GM18517 (cell line): ENCODE results near the gene DAB1.

Experiments
- ATAC-seq: cut with Tn5 transposase; IDR thresholded peaks from one replicate; pipeline ENCODE4 v1.9.1; 2021; ENCODE audit warnings: mild to moderate bottlenecking, moderate library complexity; ENCODE audit not compliant: unreplicated experiment

Gene DAB1

DNA sequence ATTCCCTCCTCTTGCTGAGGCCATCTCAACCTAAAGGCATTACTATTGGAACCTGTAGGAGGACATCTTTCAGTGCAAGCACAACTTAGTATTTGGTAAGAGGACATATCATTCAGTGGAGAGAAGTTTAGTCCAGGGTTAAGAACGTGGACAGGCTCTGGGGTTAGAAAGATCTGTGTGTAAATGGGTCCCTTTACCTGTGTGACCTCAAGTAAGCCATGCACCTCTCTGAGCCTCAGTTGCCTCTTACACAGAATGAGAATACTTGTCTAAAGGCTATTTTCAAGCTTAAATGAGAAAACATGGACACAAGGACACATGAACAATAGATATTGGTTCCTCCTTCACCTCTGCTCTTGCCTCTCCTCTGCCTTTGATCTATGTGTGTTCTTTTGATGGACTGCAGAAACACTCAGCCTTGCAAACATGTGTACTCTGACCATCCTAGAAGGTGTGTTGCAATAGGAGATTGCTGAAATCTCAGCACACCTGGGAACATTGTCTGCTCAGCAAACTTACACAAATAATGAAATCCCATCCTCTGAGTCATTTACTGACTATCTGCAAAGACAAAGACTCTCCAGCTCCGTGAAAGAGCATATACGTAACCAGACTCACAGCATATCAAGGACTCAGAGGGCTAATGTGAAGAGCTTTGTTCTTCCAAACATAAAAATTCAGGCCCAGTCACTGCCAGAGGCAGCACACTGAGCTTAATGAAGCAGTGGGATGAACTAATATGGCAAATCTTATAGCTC, 143.8 kb downstream of the DAB1 start:
- ATAC-seq = no peak

DNA sequence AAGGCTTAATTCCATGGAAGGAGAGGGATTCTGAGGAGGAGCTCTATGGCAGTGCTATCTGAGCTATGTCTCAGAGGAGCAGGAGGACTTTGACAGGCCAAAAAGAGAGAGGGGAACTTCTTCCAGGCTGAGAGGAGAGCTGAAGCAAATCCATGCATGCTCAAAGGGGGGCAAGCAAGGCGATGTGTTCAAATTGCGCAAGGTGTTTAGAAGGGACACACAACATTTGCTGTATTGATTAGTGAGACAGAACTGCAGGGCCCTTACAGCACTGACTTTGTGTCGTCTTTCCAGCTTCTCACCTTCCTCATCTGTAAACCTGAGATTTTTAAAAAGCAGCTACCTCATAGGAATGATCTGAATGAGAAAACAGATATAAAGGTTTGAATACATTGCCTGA, 145.3 kb downstream of the DAB1 start:
- ATAC-seq = no peak

DNA sequence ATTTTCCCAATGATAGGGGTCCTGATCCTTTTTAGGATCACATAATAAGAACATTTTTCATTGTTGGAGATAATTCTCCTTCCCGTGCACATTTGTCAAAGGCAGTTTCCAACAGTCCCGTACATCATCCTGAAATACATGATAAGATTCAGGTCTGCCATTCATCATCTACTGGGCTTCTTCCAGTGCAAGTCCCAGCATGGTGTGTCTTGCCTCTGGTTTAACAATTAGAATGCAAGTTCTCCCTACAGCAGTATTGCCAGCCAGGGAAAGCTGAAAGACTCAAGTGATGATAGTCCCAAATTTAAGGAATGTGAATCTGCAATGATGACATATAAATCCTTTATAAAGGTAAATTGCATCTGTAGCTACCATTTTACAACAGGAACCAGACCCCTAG, 146.2 kb downstream of the DAB1 start:
- no peak for ATAC-seq

DNA sequence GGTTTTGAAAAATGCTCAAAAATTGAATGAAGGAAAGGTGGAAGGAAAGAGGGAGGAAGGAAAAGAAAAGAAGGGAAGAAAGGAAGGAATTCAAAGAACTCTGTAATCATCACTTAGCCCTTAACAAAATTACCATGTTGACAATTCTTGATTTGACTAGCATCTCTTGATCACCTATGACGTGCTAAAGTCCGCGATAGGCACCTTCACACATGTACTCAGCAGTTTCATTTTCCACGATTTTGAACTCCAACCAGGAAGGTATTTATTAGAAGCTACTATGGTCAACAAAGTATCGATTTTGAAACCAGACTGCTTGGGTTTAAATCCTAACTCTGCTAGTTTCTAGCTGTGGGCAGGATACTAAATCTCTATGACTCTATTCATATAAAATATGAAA, 146.9 kb downstream of the DAB1 start:
- ATAC-seq = no peak

DNA sequence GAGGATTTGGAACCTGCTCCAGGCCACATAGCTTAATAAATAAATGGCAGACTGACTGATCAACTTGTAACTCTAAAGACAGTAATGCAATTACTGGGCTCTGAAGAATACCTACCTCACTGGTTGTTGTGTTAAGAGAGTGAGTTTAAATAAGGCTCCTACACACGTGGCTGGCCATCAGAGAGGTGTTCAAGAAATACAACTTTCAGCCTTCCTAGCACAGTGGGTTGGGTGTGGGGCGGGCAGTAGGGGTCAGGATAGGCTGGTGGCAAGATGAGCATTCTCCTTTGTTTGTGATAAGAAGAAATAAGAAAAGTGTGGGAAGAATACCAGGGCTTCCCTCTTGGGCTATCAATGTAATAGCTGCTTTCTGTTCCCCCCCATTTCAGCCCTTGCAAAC, 151.3 kb downstream of the DAB1 start:
- ATAC-seq = no peak

DNA sequence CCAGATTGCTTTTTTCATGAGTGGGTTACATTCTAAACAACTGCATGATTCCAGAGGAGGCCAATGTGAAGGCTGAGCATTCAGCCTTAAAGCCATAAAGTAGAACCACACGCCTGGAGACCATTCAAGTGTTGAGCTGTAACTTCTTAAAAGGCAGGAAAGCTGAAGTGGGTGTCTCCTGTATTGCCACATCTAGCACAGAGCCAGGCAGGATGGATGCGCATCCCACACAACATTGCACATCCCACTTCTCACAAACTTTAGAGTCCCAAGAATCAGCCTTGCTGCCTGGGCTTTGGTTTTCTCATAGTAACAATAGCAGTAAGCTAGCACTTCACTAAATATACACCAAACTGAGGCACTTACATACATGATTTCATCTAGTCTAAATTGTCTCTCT, 151.7 kb downstream of the DAB1 start:
- no peak for ATAC-seq

DNA sequence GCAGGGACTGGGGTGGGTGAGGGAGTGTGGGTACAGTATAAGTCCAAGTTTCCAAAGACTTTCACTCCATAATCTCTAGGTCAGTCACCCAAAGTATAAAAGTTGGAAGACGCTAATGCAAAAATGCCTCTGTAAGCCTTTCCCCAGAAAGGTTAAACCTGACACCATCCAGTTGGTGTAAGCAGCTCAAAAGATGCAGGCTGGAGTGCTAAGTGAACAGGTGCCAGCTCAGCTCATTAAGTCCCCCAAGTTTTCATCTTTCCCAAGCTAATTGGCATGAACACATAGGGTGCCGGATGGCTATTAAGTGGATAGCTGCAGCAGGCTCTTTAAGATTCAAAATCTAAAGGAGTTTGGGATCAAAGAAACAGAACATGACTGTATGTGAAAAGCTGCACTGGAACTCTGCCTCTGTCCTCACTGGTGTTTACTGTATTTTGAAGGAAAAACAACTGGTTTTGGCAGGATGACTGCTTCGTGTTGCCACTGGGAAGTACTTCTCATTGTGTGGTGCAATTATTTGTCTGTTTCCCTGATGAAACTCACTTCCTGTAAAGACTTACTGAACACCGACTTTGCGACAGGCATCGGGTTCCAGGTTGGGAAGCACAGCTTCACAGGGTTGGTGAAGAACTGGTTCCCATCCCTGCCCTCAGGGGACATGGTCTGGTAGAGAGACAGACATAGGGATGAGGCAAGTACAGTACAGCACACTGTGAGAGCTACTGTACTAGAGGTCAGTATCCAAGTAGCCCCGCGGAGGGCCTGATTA, 152.7 kb downstream of the DAB1 start:
- no peak for ATAC-seq

DNA sequence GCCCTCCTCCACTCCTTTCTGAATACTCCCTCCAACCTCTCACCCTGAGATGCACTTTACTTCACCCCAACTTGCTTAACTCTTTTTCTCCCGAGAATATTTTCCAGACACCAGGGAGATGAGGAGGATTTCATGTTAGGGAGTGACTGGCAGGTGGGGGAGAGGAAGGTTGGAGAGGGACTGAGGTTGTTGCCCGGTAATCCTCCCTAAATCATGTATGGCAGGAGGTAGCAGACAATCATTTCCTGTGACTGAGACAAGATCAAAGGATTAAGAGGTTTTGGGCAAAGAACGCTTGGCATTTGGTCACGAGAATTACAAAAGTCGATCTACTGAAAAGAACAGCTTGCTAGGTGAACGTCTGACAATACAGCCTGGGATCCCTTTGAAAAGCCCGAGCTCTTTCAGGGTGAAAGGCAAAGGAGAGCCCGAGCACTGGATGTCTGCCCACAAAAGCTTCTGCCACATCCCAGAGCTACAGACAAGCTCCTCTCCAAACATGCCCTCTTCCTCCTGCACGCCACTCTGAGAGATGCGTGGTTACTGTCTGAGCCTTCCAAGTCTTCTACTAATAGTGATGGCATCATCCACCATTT, 154.1 kb downstream of the DAB1 start:
- ATAC-seq = no peak

DNA sequence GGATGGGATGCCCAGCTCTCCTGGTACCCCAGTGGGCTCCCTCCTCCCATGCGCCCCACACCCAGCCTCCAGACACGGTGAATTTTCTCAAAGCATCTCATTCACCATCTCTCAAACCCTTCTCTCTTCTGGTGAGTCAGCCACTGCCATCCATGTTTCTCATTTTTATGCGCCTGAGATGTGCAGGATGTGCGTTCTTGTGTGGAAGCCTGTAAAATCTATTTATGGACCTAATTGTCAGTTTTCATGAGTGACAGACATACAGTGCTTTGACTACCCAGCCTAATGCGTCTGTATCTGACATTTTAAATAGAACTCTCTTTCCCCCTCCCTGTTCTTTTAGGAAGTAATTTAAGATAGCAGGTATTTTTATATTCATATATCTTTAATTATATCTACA, 158.8 kb downstream of the DAB1 start:
- ATAC-seq = no peak

DNA sequence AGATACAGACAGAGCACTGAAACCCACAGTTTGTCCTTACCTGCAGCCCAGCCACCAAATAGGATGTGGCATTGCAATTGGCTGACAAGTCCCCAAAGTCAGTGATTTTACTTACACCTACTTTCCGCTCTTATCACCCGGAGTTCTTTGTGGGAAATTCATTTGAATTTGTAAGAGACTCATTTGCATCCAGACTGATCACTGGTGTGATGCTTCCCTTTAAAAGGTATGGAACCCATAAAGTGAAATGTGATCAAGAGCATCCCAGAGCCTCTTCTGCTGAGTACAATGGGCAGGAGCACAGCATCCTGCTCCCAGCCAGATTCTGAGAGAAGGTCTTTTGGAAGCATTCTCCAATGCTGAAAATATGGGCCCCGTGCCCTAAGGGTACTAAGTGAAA, 161.4 kb downstream of the DAB1 start:
- ATAC-seq = no peak

DNA sequence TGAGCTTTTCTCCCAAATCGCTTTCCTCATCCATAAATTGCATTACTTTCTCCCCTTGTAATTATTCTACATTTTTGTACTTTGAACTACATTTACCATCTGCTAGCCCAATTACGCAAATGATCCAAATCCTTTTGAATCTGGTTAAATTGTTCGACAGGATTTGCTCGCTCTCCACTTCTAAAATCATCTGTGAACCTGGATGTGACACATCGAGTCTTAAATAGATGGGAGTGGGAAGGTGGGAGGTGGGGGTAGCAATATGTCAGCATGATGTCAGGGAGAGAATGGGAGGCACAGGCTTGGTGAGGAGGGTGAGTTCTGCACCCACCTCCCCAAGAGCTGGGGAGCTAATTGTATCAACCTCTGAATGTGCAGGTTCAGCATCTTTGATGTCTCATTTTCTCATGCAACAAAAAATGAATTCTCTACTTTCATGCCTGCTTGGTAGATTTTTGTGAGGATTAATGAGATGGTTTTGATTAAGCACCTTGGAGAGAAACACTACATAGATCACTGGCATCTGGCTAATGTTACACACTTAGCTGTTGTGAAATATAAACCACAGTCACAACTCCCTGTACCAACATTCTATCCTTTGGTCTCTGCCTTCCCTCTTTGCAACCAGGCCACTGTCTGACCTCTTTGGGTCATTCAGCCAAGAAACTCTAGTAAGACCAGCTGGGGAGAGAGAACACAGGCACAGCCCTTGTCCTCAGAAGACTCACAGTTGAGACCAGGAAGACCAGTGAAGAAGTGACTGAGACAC, 165.1 kb downstream of the DAB1 start:
- no peak for ATAC-seq

DNA sequence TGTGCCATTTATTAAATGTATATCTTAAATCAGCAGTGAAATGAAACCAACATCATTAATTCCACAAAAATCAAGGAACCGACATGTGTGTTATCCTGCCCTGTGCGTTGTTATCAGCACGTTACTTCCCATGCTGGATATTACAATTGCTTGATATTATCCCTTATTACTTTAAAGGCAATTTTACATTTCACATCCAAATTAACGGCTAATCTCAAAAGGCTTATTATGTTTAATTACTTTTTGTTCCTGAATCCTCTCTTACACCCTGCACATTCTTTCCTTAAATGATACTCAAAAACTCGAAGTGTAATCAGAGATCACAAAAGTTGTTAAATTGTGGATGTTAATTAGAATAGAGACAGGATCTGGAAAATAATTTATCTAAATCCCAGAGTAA, 167.9 kb downstream of the DAB1 start:
- no peak for ATAC-seq

DNA sequence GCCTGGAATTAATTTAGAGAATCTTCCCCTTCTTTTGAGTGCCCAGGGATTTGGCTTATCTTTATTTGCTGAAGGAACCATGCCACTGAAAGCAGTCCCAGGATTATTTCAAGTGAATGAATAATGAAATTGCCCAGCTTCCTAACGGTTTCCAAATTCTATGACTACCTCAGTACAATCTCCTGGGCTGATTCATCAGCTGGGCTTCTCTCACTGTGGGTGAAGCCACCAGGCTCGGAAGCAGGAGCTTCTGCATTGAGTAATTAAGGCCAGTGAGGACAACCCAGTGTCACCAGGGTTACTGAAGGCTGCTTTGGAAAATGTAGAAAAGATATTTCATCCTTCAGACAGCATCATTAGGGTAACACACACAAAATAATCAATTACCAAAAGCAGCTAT, 169.8 kb downstream of the DAB1 start:
- ATAC-seq = no peak

DNA sequence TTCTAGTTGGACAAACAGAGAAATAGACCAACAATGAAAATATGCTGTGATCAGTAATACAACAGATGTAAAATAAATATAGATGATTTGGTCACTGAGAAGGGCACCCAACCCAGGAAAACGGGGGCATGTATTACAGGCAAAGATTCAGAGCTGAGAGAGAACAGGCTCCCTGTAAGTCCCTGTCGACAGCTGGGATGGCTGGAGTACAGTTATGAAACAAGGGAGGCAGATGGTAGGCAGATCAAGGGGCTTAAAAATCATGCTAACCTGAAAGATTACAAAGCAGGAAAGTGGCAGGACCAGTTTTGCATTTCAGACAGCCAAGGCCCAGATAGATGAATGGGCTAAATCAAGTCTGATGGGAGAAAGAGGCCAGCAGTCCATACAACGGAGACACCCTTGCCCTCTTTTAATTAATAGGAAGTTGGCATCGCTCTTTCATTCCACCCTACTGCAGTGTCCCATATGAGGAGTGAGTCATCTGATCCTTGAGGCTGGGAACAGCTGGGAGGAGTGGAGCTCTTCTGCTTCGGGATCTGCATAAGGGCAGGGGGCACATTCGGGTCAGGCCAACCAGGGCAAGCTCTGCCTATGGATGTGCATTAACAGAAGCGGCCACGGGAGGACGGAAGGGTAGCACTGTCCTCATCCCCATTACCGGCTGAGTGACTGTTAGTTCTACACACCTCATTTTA, 171.1 kb downstream of the DAB1 start:
- no peak for ATAC-seq

DNA sequence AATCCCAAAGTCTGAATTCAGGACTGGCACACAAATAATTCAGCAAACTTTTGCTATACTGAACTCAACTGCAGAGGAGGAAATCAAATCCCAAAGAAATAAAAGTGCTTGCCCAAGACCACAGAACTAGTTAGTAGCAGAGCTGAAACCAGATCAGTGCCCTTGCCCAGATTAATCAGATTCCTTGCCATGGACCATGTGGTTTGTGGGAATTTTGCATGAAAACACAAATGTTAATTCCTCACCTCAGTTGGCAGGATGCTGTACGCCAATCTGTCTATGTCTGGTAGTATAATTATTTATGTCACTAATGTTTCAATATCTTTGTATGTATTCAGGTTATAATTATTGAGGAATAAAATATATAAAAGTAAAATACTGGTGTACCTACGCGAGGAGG, 173.8 kb downstream of the DAB1 start:
- ATAC-seq = no peak

DNA sequence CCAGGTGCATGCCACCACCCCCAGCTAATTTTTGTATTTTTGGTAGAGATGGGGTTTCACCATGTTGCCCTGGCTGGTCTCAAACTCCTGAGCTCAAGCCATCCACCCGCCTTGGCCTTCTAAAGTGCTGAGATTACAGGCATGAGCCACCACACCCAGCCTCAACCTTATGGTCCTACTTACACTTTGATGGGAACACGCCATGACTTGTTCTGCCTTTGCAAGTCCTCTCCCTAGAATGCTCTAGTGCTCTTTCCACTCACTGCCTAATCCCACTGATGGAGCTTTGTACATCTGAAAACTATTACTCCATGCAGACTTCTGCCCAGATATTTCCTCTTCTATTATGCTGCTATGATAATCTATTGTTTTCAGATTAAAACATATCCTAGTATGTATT, 174.3 kb downstream of the DAB1 start:
- ATAC-seq = no peak

DNA sequence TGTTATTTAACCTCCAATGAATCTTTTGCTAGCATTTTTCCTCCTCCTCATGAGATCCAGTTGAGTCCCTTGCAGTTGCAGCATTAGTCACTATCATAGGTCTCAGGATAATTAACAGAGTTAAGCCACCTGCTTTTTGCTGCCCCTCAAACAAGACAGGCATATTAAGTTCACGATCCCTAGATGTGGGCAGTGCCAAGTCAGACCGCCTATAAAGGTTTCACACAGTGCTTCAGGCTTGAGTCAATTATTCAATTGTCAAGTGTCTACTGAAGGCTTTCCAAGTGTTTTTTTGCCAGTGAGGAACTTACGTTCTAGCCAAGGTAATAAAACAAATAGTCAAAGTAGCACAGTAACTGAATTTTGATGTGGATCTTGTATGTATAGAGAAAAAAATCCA, 175.0 kb downstream of the DAB1 start:
- no peak for ATAC-seq

DNA sequence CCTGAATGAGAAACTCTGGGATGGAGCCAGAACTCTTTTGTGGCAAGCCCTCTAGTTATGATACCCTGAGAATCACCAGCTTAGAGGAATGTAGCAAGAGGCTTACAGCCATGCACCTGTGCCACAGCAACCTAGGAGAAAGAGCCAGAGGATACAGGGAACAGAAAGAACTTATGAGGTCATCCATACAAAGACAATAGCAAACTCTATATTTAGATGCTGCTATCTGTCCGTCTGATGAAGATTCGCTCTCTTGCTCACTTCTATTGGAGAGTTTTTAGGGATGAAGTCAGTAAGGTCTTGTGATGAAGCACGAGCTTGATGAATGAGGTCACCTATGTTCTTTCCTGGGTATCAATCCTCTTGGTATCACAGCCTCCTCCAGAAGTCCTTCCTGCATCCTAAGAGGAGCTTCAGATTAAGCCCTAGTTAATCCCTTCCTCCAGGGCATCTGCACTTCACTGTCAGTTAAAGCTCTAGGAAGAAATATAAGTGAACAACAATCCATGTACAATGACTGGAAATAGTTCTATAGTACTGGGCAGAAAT, 185.6 kb downstream of the DAB1 start:
- no peak for ATAC-seq

DNA sequence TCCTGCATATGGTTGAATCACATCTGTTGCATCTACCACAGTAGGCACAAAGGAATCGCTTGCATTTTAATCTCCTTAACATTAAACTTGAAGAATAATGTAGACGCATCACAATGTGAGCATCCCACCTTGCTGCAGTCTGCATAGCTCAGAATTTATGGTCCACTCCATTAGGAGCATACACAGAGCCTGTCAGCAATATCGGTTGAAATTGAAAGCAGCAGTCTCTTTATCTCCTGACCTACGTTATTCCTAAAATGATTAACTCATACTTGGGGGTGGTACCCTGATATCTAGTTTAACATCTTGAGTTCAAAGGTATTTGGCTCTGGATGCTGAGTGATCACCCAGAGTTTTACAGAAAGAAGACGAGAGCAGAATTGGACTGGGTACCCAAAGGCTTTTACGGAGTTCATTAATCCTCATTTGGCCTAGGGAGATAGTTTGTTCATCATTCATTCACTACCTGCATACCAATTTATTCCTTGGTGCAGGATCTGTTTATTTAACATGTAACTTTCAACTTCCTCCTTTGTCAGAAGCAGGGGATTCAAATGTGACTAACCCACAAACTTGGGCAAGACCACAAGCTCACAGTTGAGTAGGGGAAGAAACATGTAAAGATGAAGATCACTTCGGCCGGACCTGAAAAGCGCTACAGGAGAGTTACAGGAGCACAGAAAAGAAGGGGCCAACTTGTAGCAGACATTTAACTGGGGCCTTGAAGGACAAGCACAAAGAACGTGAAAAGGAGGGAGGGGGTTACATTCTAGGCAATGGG, 187.9 kb downstream of the DAB1 start:
- no peak for ATAC-seq

DNA sequence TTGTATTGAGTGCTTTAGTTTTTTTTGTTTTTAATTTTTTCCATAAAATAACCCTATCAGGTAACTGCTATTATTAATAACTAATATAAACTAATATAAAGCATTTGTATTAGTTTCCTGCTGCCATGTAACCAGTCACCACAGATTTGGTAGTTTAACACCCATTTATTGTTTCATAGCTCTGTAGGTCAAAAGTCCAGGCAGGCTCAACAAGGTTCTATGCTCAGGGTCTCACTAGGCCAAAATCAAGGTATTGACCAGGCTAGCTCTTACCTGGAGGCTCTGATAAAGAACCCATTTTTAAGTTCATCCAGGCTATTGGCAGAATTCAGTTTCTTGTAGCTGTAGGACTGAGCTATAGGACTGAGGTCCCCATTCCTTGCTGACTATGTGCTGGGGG, 189.4 kb downstream of the DAB1 start:
- no peak for ATAC-seq
